Measurements from ENCODE around the gene MS4A2. TPM values are rescaled to one million over a fixed set of nuclear protein-coding genes. Genes with fewer than 3 reads are reported as not detected.

MS4A2 gene
- total and polyA plus RNA-seq, 2 donors (not counting 1 experiment from before 2014, with no cell fraction given), result not detected

DNA sequence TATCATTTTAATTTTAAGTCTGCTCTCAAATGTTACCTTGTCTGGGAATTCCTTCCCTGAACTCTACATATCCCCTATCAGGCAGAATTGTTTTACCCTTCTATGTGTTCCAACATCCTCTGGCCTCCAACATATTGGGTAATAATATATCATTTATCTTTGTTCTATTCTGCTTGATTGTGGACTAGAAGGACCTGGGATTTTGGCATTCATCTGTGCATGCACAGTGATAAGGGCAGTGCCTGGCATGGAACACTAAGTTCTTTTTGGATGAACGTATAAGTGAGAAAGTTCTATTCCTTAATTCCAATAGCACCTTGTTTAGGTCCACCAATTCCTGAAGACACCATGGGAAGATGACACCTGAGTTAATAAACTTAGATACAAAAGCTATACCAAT, 1.2 kb upstream of the MS4A2 start:
- Histone ChIP-seq H3K36me3 (ENCODE audit: control insufficient read depth, insufficient read depth, low read length) (no peaks in the 10 kb centered on the region), H2AFZ (ENCODE audit: low read length) (no peak overlapping the region), H3K27ac (ENCODE audit: insufficient read depth, low read length) (no peak overlapping the region), H4K20me1 (ENCODE audit: control insufficient read depth, extremely low read depth, insufficient read depth, low read length) (no peaks in the 10 kb centered on the region), H3K27me3 (ENCODE audit: control insufficient read depth, insufficient read depth, low read length) (no peaks in the 10 kb centered on the region), H3K4me2 (ENCODE audit: extremely low read depth, insufficient read depth, low read length) (no peak overlapping the region), H3K4me3 (replicated peaks in 1 of 4; ENCODE audit: control extremely low read depth in 1 of 4, insufficient read depth in 1 of 4, low read depth in 3 of 4, low read length in 4 of 4) (no peak overlapping the region), H3K4me1 (ENCODE audit: control insufficient read depth, extremely low read depth, insufficient read depth, low read length) (no peaks in the 10 kb centered on the region), H3K9me3 (ENCODE audit: control insufficient read depth, insufficient read depth, low read depth, low read length) (no peaks in the 10 kb centered on the region), H3K79me2 (ENCODE audit: control insufficient read depth, insufficient read depth, low read length) (no peaks in the 10 kb centered on the region), H3K9ac (ENCODE audit: insufficient read depth, low read length) (no peak overlapping the region)
- TF ChIP-seq CTCF (conservative IDR thresholded peaks at IDR 0.05 in 1 of 2, IDR thresholded peaks at IDR 0.05 in 1 of 2; ENCODE audit: low read depth in 1 of 2, low read length in 2 of 2) (no peak), EZH2 (IDR thresholded peaks at IDR 0.05; ENCODE audit: low read length, missing control alignments) (no peak)
- DNase-seq (ENCODE audit: low read depth in 2 of 2), result no peak

DNA sequence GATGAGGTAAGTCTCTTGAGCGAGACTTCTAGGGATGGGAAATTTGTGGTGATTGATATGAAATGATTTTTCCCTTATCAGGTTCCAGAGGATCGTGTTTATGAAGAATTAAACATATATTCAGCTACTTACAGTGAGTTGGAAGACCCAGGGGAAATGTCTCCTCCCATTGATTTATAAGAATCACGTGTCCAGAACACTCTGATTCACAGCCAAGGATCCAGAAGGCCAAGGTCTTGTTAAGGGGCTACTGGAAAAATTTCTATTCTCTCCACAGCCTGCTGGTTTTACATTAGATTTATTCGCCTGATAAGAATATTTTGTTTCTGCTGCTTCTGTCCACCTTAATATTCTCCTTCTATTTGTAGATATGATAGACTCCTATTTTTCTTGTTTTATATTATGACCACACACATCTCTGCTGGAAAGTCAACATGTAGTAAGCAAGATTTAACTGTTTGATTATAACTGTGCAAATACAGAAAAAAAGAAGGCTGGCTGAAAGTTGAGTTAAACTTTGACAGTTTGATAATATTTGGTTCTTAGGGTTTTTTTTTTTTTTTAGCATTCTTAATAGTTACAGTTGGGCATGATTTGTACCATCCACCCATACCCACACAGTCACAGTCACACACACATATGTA, 7.1 kb downstream of the MS4A2 start:
- no peaks in the 10 kb centered on the region for H4K20me1 ChIP-seq (ENCODE audit: control insufficient read depth, extremely low read depth, insufficient read depth, low read length)
- H2AFZ ChIP-seq (ENCODE audit: low read length), result no peak overlapping the region
- TF ChIP-seq CTCF (conservative IDR thresholded peaks at IDR 0.05 in 1 of 2, IDR thresholded peaks at IDR 0.05 in 1 of 2; ENCODE audit: low read depth in 1 of 2, low read length in 2 of 2) (no peak), EZH2 (IDR thresholded peaks at IDR 0.05; ENCODE audit: low read length, missing control alignments) (no peak)
- no peaks in the 10 kb centered on the region for H3K36me3 ChIP-seq (ENCODE audit: control insufficient read depth, insufficient read depth, low read length)
- H3K4me3 ChIP-seq (replicated peaks in 1 of 4; ENCODE audit: control extremely low read depth in 1 of 4, insufficient read depth in 1 of 4, low read depth in 3 of 4, low read length in 4 of 4), result no peak overlapping the region
- no peaks in the 10 kb centered on the region for H3K79me2 ChIP-seq (ENCODE audit: control insufficient read depth, insufficient read depth, low read length)
- no peaks in the 10 kb centered on the region for H3K4me1 ChIP-seq (ENCODE audit: control insufficient read depth, extremely low read depth, insufficient read depth, low read length)
- H3K4me2 ChIP-seq (ENCODE audit: extremely low read depth, insufficient read depth, low read length), result no peak overlapping the region
- H3K9me3 ChIP-seq (ENCODE audit: control insufficient read depth, insufficient read depth, low read depth, low read length), result no peaks in the 10 kb centered on the region
- DNase-seq (ENCODE audit: low read depth in 2 of 2), result no peak
- H3K27ac ChIP-seq (ENCODE audit: insufficient read depth, low read length), result no peak overlapping the region
- no peaks in the 10 kb centered on the region for H3K27me3 ChIP-seq (ENCODE audit: control insufficient read depth, insufficient read depth, low read length)
- no peak overlapping the region for H3K9ac ChIP-seq (ENCODE audit: insufficient read depth, low read length)

GRCh38 chr11:60097189-60097588, 8.7 kb downstream of the MS4A2 start:
- Histone ChIP-seq H3K4me2 (ENCODE audit: extremely low read depth, insufficient read depth, low read length) (no peak overlapping the region), H3K4me3 (replicated peaks in 1 of 4; ENCODE audit: control extremely low read depth in 1 of 4, insufficient read depth in 1 of 4, low read depth in 3 of 4, low read length in 4 of 4) (no peak overlapping the region), H2AFZ (ENCODE audit: low read length) (no peak overlapping the region)

More at GRCh38 chr11:60097189-60097588, 8.7 kb downstream of the MS4A2 start:
- Histone ChIP-seq H3K27ac (ENCODE audit: insufficient read depth, low read length) (no peak overlapping the region), H3K9me3 (ENCODE audit: control insufficient read depth, insufficient read depth, low read depth, low read length) (no peaks in the 10 kb centered on the region), H3K79me2 (ENCODE audit: control insufficient read depth, insufficient read depth, low read length) (no peaks in the 10 kb centered on the region), H3K27me3 (ENCODE audit: control insufficient read depth, insufficient read depth, low read length) (no peaks in the 10 kb centered on the region), H3K4me1 (ENCODE audit: control insufficient read depth, extremely low read depth, insufficient read depth, low read length) (no peaks in the 10 kb centered on the region), H3K36me3 (ENCODE audit: control insufficient read depth, insufficient read depth, low read length) (no peaks in the 10 kb centered on the region), H3K9ac (ENCODE audit: insufficient read depth, low read length) (no peak overlapping the region), H4K20me1 (ENCODE audit: control insufficient read depth, extremely low read depth, insufficient read depth, low read length) (no peaks in the 10 kb centered on the region)
- no peak for DNase-seq (ENCODE audit: low read depth in 2 of 2)
- TF ChIP-seq CTCF (conservative IDR thresholded peaks at IDR 0.05 in 1 of 2, IDR thresholded peaks at IDR 0.05 in 1 of 2; ENCODE audit: low read depth in 1 of 2, low read length in 2 of 2) (no peak), EZH2 (IDR thresholded peaks at IDR 0.05; ENCODE audit: low read length, missing control alignments) (no peak)

All from fibroblast of lung (primary cell).